Vagina (tissue), 2 donors: ENCODE results near the gene ELMO1. TPM values are rescaled to one million over a fixed set of nuclear protein-coding genes. Genes with fewer than 3 reads are reported as not detected.

Source experiments
- DNase-seq, 2 donors: peaks; one replicate each; pipeline ENCODE4 v3.0.0-alpha.2; 2017; ENCODE audit errors: extremely low spot score in 2 of 2
- H3K27ac ChIP-seq: fragments of 200-600 bp; sonication (generic); one replicate; pipeline ENCODE4 v1.5.1; 2019
- H3K27me3 ChIP-seq: fragments of 200-600 bp; sonication (generic); one replicate; pipeline ENCODE4 v1.5.1; 2019
- H3K36me3 ChIP-seq, 2 donors: fragments of 200-600 bp; sonication (generic); one replicate each; pipeline ENCODE4 v1.5.1; 2017 to 2019
- H3K4me1 ChIP-seq: fragments of 200-600 bp; sonication (generic); one replicate; pipeline ENCODE4 v1.5.1; 2019
- H3K4me3 ChIP-seq, 2 donors: fragments of 200-600 bp; sonication (generic); 1 replicate in 1 of 2; 2 replicates in 1 of 2; pipeline ENCODE4 v1.5.1; 2016 to 2019
- H3K9me3 ChIP-seq: fragments of 200-600 bp; sonication (generic); one replicate; pipeline ENCODE4 v1.5.1; 2019
- CTCF ChIP-seq, 3 experiments: fragments of 450-650 bp in 2 of 3; fragments of 200-600 bp in 1 of 3; sonication (generic) in 1 of 3; IDR thresholded peaks; one replicate each; pipeline ENCODE4 v1.5.1; 2017 to 2019; ENCODE audit warnings: antibody characterized with exemption in 3 of 3, mild to moderate bottlenecking in 2 of 3, moderate library complexity in 2 of 3
- POLR2A ChIP-seq, 2 donors: fragments of 450-650 bp; IDR thresholded peaks; one replicate each; pipeline ENCODE4 v1.6.1; 2017; ENCODE audit warnings: antibody characterized with exemption in 2 of 2, mild to moderate bottlenecking in 2 of 2, moderate library complexity in 2 of 2
- POLR2AphosphoS5 ChIP-seq, 2 donors: sonication (generic); formaldehyde crosslinking; IDR thresholded peaks; one replicate each; pipeline ENCODE4 v1.9.0; 2017; ENCODE audit warnings: antibody characterized with exemption in 2 of 2, mild to moderate bottlenecking in 2 of 2, low read depth in 1 of 2; ENCODE audit not compliant: insufficient read depth in 1 of 2
- intact Hi-C: fragments of 100-400 bp; cut with DNase I; formaldehyde crosslinking; loops from one replicate; pipeline ENCODE4 v1.15.1; 2023
- total RNA-seq: library from RNA; depleted of rRNA; stranded (reverse); fragments of >200 nt; gene quantifications from one replicate; pipeline ENCODE4 v1.2.3, GENCODE V29; 2016

ELMO1 gene
- total RNA-seq, 1 donor from 2014 or later = 74.4 TPM

GRCh38 chr7:37354656-37355131 lies 94.0 kb downstream of the ELMO1 start:
- no peaks in the 10 kb centered on the region for H3K36me3 ChIP-seq
- TF ChIP-seq POLR2AphosphoS5 (IDR thresholded peaks at IDR 0.05; ENCODE audit: insufficient read depth in 1 of 2, low read depth in 1 of 2) (peak; percentile 51 to 55), CTCF (IDR thresholded peaks at IDR 0.05) (no peak), POLR2A (IDR thresholded peaks at IDR 0.05) (no peak)
- H3K4me1 ChIP-seq = peaks cover 27% of the 10 kb centered on the region
- DNase-seq = peak in 1 of 2 donors; percentile 95
- H3K4me3 ChIP-seq = no peak overlapping the region
- H3K9me3 ChIP-seq = no peaks in the 10 kb centered on the region
- intact Hi-C loops = no loop called here
- H3K27ac ChIP-seq = peak overlapping the region; percentile 68
- H3K27me3 ChIP-seq = no peaks in the 10 kb centered on the region

DNA sequence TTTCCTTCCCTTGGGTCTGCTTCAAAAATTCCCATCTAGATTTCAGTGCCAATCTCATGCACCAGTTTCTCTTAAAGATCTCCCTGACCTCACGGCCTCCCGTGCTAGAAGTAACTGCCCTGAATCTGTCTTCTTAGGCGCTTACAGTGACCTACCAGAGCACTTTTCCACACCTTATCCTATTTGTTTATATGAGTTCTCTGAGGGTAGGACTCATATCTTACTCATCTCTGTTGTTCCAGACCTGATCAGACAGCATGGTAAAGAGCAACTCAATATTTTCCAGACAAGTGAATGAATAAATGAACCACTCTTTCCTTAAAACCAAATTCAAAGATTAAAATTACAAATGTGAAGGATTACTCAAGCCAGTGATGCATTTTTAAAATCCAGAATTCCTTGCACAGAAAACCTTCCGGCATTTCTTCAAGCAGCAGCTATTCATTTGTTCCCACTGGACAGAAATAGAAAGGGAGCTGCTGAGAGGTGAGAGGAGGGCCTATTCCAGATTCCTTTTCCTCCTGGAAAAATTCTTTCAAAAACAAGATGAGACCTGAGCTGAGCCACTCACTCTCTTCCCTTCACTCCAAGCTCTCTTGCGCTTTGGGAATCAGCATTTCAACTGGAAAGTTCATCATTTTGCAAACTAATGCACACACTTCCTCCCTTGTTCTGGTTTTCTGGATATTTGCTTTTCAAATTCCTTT lies 94.6 kb downstream of the ELMO1 start:
- Histone ChIP-seq H3K27me3 (no peaks in the 10 kb centered on the region), H3K9me3 (no peaks in the 10 kb centered on the region), H3K27ac (peak overlapping the region; percentile 68), H3K4me1 (peaks cover 27% of the 10 kb centered on the region), H3K4me3 (no peak overlapping the region), H3K36me3 (no peaks in the 10 kb centered on the region)
- TF ChIP-seq CTCF (IDR thresholded peaks at IDR 0.05) = no peak
- no peak for TF ChIP-seq POLR2AphosphoS5 (IDR thresholded peaks at IDR 0.05; ENCODE audit: insufficient read depth in 1 of 2, low read depth in 1 of 2)
- no peak for TF ChIP-seq POLR2A (IDR thresholded peaks at IDR 0.05)
- no peak for DNase-seq
- intact Hi-C loops = no loop called here

- TF ChIP-seq CTCF (IDR thresholded peaks at IDR 0.05) = peak in 1 of 3 experiments; percentile 4
- no peak for TF ChIP-seq POLR2A (IDR thresholded peaks at IDR 0.05)
- peak overlapping the region; percentile 68 for H3K27ac ChIP-seq
- intact Hi-C loops = no loop called here
- no peaks in the 10 kb centered on the region for H3K36me3 ChIP-seq
- H3K4me3 ChIP-seq = peak overlapping the region; percentile 1 to 10
- no peak for DNase-seq
- H3K9me3 ChIP-seq = no peaks in the 10 kb centered on the region
- H3K27me3 ChIP-seq = no peaks in the 10 kb centered on the region
- H3K4me1 ChIP-seq = peaks cover 27% of the 10 kb centered on the region
Measured at GRCh38 chr7:37352974-37353948, 95.4 kb downstream of the ELMO1 start.

- Histone ChIP-seq H3K4me3 (peak overlapping the region in 1 of 2 donors; percentile 10), H3K27me3 (no peaks in the 10 kb centered on the region), H3K9me3 (no peaks in the 10 kb centered on the region), H3K36me3 (no peaks in the 10 kb centered on the region), H3K4me1 (peaks cover 27% of the 10 kb centered on the region), H3K27ac (peak overlapping the region; percentile 6)
- DNase-seq = no peak
- TF ChIP-seq CTCF (IDR thresholded peaks at IDR 0.05) (no peak), POLR2A (IDR thresholded peaks at IDR 0.05) (no peak), POLR2AphosphoS5 (IDR thresholded peaks at IDR 0.05; ENCODE audit: insufficient read depth in 1 of 2, low read depth in 1 of 2) (no peak)
- intact Hi-C loops = no loop called here
Measured at GRCh38 chr7:37352251-37352880, 96.3 kb downstream of the ELMO1 start.
